ENCODE measurements around the gene PDE1A.
"Not testable (repeated sequence)": the region's sequence is repeated elsewhere in the genome, so short reads cannot be mapped to it uniquely, and the experiment has no call there.

DNA sequence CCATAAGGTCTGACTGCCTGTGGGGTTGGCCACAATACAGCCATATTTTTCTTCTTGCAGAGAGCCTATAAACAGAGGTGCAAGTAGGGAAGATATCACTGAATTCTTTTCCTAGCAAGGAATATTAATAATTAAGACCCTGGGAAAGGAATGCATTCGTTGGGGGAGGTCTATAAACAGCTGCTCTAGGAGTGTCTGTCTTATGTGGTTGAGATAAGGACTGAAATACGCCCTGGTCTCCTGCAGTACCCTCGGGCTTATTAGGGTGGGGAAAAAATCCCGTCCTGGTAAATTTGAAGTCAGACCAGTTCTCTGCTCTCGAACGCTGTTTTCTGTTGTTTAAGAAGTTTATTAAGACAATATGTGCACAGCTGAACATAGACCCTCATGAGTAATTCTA lies 150.2 kb downstream of the PDE1A start:
- TF ChIP-seq, protein P1, sequence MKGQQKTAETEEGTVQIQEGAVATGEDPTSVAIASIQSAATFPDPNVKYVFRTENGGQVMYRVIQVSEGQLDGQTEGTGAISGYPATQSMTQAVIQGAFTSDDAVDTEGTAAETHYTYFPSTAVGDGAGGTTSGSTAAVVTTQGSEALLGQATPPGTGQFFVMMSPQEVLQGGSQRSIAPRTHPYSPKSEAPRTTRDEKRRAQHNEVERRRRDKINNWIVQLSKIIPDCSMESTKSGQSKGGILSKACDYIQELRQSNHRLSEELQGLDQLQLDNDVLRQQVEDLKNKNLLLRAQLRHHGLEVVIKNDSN (IDR thresholded peaks at IDR 0.05; ENCODE audit: borderline replicate concordance, extremely low read length, insufficient read depth, low read depth, low read length) = not testable (repeated sequence)
- TF ChIP-seq ASH2L (IDR thresholded peaks at IDR 0.05; ENCODE audit: borderline replicate concordance, low read depth); EZH2 (IDR thresholded peaks at IDR 0.05; ENCODE audit: borderline replicate concordance, control insufficient read depth, low read depth, low read length); NFYB (IDR thresholded peaks at IDR 0.05; ENCODE audit: insufficient read depth, low read depth, low read length); YY1 (IDR thresholded peaks at IDR 0.05; ENCODE audit: low read depth, low read length): not testable (repeated sequence)
- TF ChIP-seq, protein P2, sequence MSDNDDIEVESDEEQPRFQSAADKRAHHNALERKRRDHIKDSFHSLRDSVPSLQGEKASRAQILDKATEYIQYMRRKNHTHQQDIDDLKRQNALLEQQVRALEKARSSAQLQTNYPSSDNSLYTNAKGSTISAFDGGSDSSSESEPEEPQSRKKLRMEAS (IDR thresholded peaks at IDR 0.05; ENCODE audit: low read depth, low read length) = not testable (repeated sequence)

Data from GM12878 (cell line).